AG08395 (cell line): ENCODE measurements around the gene PPM1F.
"Not testable (repeated sequence)": the region's sequence is repeated elsewhere in the genome, so short reads cannot be mapped to it uniquely, and the experiment has no call there.

Experiments used
- DNase-seq: peaks from one replicate; pipeline ENCODE4 v3.0.0; 2012; ENCODE audit warnings: mixed read lengths, low spot score

The PPM1F gene

GRCh38 chr22:21920341-21921183 is 32.1 kb downstream of the PPM1F start:
- no peak for DNase-seq

- no peak for DNase-seq
These were observed 32.9 kb downstream of the PPM1F start for GRCh38 chr22:21919526-21920307.

DNA sequence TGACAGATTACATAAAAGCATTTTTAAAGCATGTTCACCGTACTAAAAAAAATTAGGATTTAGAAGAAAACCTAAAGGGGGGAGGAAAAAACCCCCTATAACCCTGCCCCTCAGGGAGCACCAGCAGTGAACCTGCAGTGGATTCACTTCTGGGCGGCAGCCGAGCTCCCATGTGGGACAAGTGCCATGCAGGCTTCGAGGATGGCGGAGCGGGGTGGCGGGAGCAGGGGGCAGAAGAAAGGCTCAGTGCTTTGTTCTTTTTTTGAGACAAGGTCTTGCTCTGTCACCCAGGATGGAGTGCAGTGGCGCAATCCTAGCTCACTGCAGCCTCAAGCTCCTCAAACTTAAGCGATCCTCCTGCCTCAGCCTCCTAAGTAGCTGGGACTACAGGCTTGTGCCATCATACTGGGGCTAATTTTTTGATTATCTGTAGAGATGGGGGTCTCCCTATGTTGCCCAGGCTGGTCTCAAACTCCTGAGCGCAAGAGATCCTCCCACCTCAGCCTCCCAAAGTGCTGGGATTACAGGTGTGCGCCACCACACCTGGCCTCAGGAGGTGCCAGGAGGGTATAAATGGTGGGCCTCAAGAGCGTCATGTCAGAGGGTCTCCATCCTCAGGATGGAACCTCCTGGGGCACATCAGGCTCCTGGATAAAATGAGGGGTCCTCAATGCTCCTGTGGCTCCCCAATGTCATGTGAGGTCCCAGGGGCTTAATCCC is 34.0 kb downstream of the PPM1F start:
- no peak for DNase-seq

- DNase-seq = no peak
These were observed 34.7 kb downstream of the PPM1F start for GRCh38 chr22:21917959-21918261.

DNA sequence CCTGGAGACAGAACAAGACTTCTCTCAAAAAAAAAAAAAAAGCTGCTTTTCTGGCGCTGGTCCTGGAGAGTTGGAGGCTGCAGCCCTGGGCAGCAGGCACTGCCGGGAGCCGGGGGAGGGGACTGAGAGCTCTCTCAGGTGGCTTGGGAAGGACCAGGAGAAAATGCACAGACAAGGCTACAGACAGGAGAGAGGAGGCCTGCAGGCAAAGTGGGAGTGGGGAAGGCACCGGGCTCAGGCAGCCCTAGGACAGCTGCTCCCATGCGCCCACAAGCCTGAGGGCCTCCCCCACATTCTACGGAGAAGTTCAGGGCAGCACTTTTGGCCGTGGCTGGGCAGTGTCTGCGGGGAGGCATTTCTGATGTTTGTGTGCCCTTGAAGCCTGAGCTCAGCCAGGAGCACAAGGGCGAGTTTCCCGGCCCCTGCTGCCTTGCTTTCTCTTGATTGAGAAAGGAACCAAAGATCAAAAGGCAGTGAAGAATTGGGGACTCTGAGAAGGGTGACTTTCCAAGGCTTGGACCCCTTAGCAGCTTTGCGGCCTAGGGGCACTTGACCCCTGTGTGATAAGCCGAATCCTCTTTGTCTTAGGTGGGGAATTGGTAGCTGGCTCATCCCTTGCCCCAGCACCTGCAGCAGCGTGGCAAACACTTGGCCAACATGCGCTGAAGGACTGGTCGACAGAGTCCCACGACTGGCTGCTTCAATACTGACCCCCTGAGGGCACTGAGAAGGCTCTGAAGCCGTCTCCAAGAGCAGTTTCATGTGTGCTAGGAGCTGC is 35.3 kb downstream of the PPM1F start:
- DNase-seq = no peak

DNA sequence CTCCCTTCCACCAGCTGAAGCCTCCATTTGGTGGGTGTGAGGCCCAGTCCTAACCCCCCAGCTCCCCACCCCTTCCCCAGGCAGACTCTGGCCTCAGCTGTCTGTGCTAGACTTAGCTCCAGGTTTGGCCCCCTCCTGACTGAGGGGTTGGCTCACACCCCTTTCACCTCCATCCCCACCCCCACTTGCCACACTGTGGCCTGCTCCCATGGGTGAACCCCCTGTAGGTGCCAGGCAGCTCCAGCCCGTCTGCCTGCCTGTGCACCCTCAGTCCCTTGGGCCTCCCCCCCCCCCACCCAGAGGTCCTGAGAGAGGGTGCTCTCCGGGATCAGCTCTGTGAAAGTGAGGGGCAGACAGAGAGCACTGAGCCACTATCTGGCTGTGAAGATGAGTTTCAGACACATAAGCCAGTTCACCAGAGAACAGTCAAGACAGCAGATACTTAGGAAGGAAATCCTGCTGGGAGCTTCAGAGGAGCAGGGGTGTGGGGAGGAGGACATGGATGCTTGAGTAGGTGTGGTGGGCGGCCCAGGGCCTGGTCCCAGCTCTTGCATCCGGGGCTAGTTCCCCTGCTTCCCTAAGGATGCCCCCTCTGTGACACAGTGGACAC is 36.2 kb downstream of the PPM1F start:
- no peak for DNase-seq

GRCh38 chr22:21915624-21916308 is 36.9 kb downstream of the PPM1F start:
- DNase-seq = no peak

GRCh38 chr22:21914033-21914642 is 38.5 kb downstream of the PPM1F start:
- DNase-seq = not testable (repeated sequence)

DNA sequence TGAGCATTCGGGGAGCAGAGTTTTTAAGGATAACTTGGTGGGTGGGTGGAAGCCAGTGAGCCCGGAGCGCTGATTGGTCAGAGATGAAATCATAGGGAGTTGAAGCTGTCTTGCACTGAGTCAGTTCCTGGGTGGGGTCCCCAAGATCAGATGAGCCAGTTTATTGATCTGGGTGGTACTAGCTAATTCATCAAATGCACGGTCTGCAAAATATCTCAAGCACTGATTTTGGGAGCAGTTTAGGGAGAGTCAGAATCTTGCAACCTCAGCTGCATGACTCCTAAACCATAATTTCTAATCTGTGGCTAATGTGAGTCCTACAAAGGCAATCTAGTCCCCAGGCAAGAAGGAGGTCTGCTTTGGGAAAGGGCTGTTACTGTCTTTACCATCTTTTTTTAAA is 42.3 kb downstream of the PPM1F start:
- not testable (repeated sequence) for DNase-seq

- no peak for DNase-seq
These were observed 42.8 kb downstream of the PPM1F start for GRCh38 chr22:21909871-21910270.

DNA sequence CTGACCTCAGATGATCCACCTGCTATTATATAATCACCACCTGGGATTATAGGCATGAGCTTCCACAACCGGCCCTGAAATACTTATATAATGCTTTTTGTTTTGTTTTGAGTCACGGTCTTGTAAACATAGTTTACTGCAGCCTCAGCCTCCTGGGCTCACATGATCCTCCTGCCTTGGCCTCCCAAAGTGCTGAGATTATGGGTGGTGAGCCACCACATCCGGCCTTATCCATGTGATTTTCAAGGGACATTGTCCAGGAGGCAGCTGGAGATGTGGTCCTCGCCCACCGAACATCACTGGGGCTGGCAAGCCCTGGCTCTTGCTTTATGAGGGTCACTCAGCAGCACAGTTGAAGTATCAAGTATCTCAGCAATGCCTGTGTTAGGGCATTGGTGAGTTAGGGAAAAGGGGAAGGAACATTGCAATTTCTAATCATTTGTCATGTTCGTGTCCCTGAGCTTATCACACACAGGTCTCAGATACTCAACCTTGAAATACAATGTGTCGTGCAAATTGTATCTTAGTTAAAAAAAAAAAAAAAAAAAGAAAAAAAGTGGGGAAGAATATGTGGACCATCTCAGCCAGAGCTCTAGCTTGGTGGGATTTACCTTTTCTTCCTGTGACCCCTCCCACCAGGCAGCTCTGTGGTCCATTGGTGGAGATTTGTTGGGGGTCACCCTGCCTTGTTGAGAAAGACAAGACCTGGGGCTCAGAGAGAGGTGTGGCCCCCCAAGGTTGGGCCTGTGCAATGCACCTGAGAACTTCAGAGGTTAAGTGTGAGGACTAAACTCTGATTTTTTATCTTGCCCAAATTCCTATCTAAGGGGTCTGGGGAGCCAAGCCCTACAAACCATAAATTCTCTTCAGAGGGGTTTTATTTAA is 44.8 kb downstream of the PPM1F start:
- no peak for DNase-seq

DNA sequence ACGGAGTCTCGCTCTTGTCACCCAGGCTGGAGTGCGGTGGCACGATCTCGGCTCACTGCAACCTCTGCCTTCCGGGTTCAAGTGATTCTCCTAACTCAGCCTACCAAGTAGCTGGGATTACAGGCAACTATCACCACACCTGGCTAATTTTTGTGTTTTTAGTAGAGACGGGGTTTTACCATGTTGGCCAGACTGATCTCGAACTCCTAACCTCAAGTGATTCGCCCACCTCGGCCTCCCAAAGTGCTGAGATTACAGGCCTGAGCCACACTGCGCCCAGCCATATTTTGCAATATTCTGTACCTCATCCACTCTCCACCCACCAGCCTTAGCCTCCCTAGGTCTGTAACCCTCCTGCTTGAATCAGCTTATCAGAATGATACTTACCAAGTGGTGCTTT is 47.4 kb downstream of the PPM1F start:
- not testable (repeated sequence) for DNase-seq

DNA sequence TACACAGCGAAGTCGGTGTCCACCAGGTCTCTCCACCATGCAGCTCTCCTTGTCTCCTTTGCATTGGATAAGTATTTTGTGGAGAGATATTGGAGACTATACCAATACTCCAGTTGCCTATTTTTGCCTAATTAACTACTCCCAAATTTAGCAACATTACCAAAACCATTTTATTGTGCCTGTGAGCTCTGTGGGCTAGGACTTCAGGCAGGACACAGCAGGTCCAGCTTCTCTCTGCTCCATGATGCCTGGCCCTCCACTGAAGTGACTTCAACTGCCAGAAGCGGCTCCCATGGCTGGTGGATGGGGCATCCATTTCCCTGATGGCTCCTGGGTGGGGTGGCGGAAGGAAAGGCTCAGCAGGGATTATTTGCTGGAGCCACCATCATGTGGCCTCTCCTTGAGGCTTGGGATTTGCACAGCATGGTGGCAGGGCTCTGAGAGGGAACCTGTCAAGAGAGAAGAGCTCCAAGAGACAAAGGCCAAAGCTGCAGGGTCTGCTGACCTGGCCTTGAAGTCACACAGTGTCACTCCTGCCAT is 48.3 kb downstream of the PPM1F start:
- no peak for DNase-seq

DNA sequence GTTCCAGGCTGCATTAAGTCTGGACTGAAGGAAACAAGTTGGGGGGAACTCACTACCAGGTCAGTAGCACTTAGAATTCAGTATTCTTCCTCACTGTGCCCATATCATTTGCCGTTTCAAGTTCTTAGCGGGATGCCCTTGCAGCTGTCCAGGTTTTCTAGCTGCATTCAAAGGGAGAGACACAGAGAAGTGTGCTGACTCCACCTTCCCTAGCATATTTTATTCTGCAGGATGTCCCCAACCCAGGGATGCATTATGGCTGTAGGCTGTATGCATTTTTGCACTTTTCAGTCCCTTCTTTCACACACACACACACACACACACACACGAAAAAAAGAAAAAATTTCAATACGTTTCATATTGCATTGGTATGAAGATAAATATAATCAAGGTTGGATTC is 49.4 kb downstream of the PPM1F start:
- no peak for DNase-seq

DNA sequence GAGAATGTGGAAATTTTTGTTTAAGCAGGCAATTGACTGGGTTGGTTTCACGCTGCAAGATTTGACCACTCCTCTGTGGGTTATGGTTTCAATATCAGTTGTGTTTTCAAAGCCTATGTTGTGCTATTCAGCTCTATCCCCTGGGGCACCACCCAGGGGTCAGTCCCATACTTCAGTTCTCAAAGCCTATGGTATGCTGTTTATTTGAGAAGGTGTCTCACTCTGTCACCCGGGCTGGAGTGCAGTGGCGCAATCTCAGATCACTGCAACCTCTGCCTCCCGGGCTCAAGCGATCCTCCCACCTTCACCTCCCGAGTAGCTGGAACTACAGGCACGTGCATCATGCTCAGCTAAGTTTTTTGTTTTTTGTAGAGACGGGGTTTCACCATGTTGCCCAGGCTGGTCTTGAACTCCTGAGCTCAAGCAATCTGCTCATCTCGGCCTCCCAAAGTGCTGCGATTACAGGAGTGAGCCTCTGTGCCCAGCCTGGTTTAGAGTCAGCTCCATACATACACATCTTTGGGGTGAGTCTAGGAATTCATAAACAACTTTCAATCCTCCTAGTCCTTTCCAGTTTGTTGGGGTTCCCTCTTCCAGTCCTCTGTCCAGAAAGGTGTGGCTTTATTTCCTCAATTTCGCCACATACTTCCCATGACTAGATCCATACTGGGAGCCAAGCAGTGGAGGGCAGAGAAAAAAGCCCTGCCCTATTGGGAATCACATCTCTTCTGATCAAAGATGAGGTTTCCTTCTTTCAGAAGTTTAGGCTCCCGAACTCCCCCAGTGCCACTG is 50.2 kb downstream of the PPM1F start:
- DNase-seq = no peak

- no peak for DNase-seq
These were observed 54.2 kb downstream of the PPM1F start for GRCh38 chr22:21898354-21898896.

DNA sequence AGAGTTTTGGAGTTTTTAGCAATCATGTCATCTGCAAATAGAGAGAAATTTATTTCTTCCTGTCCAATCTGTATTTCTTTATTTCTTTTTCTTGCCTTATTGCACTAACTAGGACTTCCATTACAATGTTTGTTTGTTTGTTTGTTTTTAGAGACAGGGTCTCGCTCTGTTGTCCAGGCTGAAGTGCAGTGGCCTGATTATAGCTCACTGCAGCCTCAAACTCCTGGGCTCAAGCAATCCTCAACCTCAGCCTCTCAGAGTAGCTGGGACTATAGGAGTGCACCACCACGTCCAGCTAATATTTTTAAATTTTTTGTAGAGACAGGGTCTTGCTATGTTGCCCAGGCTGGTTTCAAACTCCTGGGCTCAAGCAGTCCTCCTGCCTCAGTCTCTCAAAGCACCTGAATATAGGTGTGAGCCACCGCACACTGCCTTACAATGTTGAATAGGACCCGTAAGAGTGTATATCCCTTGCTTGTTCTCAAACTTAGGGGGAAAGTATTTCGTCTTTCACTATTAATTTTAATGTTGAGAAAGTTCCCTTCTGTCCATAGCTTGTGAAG is 55.6 kb downstream of the PPM1F start:
- DNase-seq = no peak

- not testable (repeated sequence) for DNase-seq
These were observed 56.4 kb downstream of the PPM1F start for GRCh38 chr22:21896275-21896674.
